ENCODE data around the gene CHKA. TPM values are rescaled to one million over a fixed set of nuclear protein-coding genes. Genes with fewer than 3 reads are reported as not detected.

Gene CHKA
- total and polyA plus RNA-seq, 9 of the 15 experiments (the other 6 are each of a cell fraction or from before 2014, with no cell fraction given), result 3.6 to 37.0 (median 30.2) TPM

DNA sequence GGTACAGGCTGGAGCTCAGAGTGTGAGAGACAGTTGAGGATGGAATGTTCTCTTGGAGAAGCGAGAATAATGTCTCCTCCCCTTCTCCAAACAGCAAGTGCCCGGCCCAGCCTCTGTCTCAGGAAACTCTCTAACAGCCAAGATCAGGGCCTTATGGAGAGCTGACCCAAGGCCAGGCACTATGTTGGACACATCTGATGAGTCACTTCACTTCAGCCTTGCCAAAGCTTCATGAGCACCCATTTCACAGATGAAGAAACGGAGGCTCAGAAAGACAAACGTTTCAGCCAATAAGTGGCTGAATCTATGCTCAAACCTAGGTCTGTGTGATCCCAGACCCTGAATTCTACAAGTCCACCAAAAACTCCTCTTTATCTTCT lies 22.1 kb upstream of the CHKA start:
- Histone ChIP-seq H3K36me3 (ENCODE audit: control insufficient read depth, insufficient read depth, low read length) (no peaks in the 10 kb centered on the region), H3K4me2 (ENCODE audit: insufficient read depth, low read length) (no peak overlapping the region), H3K9me3 (replicated peaks; ENCODE audit: control insufficient read depth, insufficient read depth, low read depth, low read length) (no peaks in the 10 kb centered on the region), H3K27ac (ENCODE audit: extremely low read depth, low read depth, low read length) (no peak overlapping the region), H3K4me1 (replicated peaks in 1 of 2; ENCODE audit: control insufficient read depth in 2 of 2, insufficient read depth in 2 of 2, low read length in 2 of 2) (peaks cover 18 to 43% of the 10 kb centered on the region in 2 experiments), H3K27me3 (ENCODE audit: control insufficient read depth in 2 of 2, insufficient read depth in 2 of 2, low read length in 2 of 2) (no peaks in the 10 kb centered on the region), H3K4me3 (no peak overlapping the region), H4K20me1 (replicated peaks; ENCODE audit: control insufficient read depth, insufficient read depth, low read length) (no peaks in the 10 kb centered on the region), H3K79me2 (ENCODE audit: control insufficient read depth, insufficient read depth, low read length) (no peaks in the 10 kb centered on the region), H3K9me1 (ENCODE audit: control insufficient read depth, insufficient read depth, low read length) (no peaks in the 10 kb centered on the region), H3K9ac (ENCODE audit: insufficient read depth in 1 of 2, low read depth in 2 of 2, low read length in 2 of 2) (no peak overlapping the region), H2AFZ (ENCODE audit: low read depth, low read length) (no peak overlapping the region)
- ATAC-seq (no peak), DNase-seq (ENCODE audit: extremely low read depth in 1 of 4, low spot score in 3 of 4) (no peak), FAIRE-seq (no peak)
- in situ Hi-C loops (cut with MboI) (no loop called here), intact Hi-C loops (cut with micrococcal nuclease) (no loop called here)
- ChIA-PET CTCF (ENCODE audit: low intra/inter-chr PET ratio) (interaction anchor here (0.6 kb wide), 1 partner anchor 66 kb away, joined by 4 read pairs; no protein-coding TSS in a partner anchor), POLR2A (interaction anchor here (1.0 kb wide), 1 partner anchor 379 kb away, joined by 3 read pairs; no protein-coding TSS in a partner anchor)
- 61% methylated on average over 4 of the region's 4 CpGs for WGBS (ENCODE audit: insufficient coverage, low coverage, missing lambda C conversion rate)
- BruUV-seq (replicated peaks), result no TSS peak
- TF ChIP-seq RBM25 (IDR thresholded peaks at IDR 0.05; ENCODE audit: low read depth, low read length, severe bottlenecking) (peak; percentile 80), ZNF24 (IDR thresholded peaks at IDR 0.05) (no peak), KDM1A (IDR thresholded peaks at IDR 0.05) (peak; percentile 50 to 73; a peak in 2 of 4 replicates), POLR2A (conservative IDR thresholded peaks at IDR 0.05) (no peak), ZNF239 (CRISPR knock-in tag; IDR thresholded peaks at IDR 0.05) (no peak), RCOR1 (IDR thresholded peaks at IDR 0.05; ENCODE audit: borderline replicate concordance in 1 of 2, low read depth in 2 of 2, low read length in 2 of 2) (0 out of 4 replicates have a peak, but pooled peaks of 1 of the 2 experiments have one; percentile 39), HDAC8 (tag; IDR thresholded peaks at IDR 0.05) (no peak), ELF4 (CRISPR knock-in tag; IDR thresholded peaks at IDR 0.05) (no peak), ZNF274 (IDR thresholded peaks at IDR 0.05; ENCODE audit: borderline replicate concordance, low read depth, low read length) (no peak), ADNP (tag; IDR thresholded peaks at IDR 0.05) (peak; percentile 40; the same call in 1 of the 2 replicates), CCNT2 (IDR thresholded peaks at IDR 0.05; ENCODE audit: borderline replicate concordance, extremely low read depth, insufficient read length, low read depth, low read length) (no peak), PHB (CRISPR knock-in tag; IDR thresholded peaks at IDR 0.05) (no peak), RAD51 (IDR thresholded peaks at IDR 0.05; ENCODE audit: borderline replicate concordance, low read depth) (no peak), CBFA2T3 (IDR thresholded peaks at IDR 0.05) (no peak), EP400 (IDR thresholded peaks at IDR 0.05) (no peak), BCOR (IDR thresholded peaks at IDR 0.05) (peak; percentile 88), SIN3B (IDR thresholded peaks at IDR 0.05; ENCODE audit: low read depth) (no peak)
- TF ChIP-seq, protein P1, sequence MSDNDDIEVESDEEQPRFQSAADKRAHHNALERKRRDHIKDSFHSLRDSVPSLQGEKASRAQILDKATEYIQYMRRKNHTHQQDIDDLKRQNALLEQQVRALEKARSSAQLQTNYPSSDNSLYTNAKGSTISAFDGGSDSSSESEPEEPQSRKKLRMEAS (CRISPR knock-in tag; IDR thresholded peaks at IDR 0.05), result no peak
- TF ChIP-seq, protein P2, sequence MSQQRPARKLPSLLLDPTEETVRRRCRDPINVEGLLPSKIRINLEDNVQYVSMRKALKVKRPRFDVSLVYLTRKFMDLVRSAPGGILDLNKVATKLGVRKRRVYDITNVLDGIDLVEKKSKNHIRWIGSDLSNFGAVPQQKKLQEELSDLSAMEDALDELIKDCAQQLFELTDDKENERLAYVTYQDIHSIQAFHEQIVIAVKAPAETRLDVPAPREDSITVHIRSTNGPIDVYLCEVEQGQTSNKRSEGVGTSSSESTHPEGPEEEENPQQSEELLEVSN (IDR thresholded peaks at IDR 0.05; ENCODE audit: borderline replicate concordance in 1 of 2, extremely low read depth in 1 of 2, insufficient read depth in 1 of 2, insufficient read length in 1 of 2, low read depth in 1 of 2, low read length in 1 of 2, poor library complexity in 1 of 2, severe bottlenecking in 1 of 2), result no peak
- TF ChIP-seq, protein P3, sequence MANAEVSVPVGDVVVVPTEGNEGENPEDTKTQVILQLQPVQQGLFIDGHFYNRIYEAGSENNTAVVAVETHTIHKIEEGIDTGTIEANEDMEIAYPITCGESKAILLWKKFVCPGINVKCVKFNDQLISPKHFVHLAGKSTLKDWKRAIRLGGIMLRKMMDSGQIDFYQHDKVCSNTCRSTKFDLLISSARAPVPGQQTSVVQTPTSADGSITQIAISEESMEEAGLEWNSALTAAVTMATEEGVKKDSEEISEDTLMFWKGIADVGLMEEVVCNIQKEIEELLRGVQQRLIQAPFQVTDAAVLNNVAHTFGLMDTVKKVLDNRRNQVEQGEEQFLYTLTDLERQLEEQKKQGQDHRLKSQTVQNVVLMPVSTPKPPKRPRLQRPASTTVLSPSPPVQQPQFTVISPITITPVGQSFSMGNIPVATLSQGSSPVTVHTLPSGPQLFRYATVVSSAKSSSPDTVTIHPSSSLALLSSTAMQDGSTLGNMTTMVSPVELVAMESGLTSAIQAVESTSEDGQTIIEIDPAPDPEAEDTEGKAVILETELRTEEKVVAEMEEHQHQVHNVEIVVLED (CRISPR knock-in tag; IDR thresholded peaks at IDR 0.05), result no peak
- TF ChIP-seq, protein P4, sequence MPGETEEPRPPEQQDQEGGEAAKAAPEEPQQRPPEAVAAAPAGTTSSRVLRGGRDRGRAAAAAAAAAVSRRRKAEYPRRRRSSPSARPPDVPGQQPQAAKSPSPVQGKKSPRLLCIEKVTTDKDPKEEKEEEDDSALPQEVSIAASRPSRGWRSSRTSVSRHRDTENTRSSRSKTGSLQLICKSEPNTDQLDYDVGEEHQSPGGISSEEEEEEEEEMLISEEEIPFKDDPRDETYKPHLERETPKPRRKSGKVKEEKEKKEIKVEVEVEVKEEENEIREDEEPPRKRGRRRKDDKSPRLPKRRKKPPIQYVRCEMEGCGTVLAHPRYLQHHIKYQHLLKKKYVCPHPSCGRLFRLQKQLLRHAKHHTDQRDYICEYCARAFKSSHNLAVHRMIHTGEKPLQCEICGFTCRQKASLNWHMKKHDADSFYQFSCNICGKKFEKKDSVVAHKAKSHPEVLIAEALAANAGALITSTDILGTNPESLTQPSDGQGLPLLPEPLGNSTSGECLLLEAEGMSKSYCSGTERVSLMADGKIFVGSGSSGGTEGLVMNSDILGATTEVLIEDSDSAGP (CRISPR knock-in tag; IDR thresholded peaks at IDR 0.05), result no peak
